PC-3 (cell line): ENCODE data around the gene CD81. TPM values are rescaled to one million over a fixed set of nuclear protein-coding genes. Genes with fewer than 3 reads are reported as not detected.
"Not testable (repeated sequence)": the region's sequence is repeated elsewhere in the genome, so short reads cannot be mapped to it uniquely, and the experiment has no call there.

ENCODE experiments used
- ATAC-seq: fragments of 200-7000 bp; cut with Tn5 transposase; 2 replicates; pipeline ENCODE4 v1.9.1; 2020; ENCODE audit warnings: mild to moderate bottlenecking, moderate library complexity
- BruUV-seq: library from RNA; stranded (reverse); fragments of 400-500 nt; replicated peaks from 2 replicates; lab custom pipeline; 2021; lab: Mats Ljungman, UMichigan
- CTCF ChIA-PET: fragments of 300-600 bp; sonication (Branson Sonifier 250); formaldehyde crosslinking; loops from one replicate; lab custom pipeline; 2022; ENCODE audit warnings: antibody characterized with exemption; lab: Charles Lee
- POLR2A ChIA-PET: fragments of 300-600 bp; sonication (Branson Sonifier 250); formaldehyde crosslinking; loops from one replicate; lab custom pipeline; 2022; ENCODE audit warnings: antibody characterized with exemption; ENCODE audit not compliant: unreplicated experiment; lab: Charles Lee
- DNase-seq: peaks from one replicate; pipeline ENCODE4 v3.0.0-alpha.2; 2015
- H2AFZ ChIP-seq: fragments of 300-600 bp; sonication (generic); 2 replicates; pipeline ENCODE4 v1.6.0; 2016; ENCODE audit warnings: antibody characterized with exemption, low read length
- H3F3A ChIP-seq: fragments of 300-600 bp; sonication (generic); one replicate; pipeline ENCODE4 v1.6.0; 2017; ENCODE audit warnings: antibody characterized with exemption, low read length, control low read depth, mild to moderate bottlenecking; ENCODE audit not compliant: unreplicated experiment
- H3K27ac ChIP-seq: fragments of 300-600 bp; sonication (generic); 2 replicates; pipeline ENCODE4 v1.5.1; 2016; ENCODE audit warnings: mild to moderate bottlenecking, low read length
- H3K27me3 ChIP-seq: fragments of 300-600 bp; sonication (generic); 2 replicates; pipeline ENCODE4 v1.6.1; 2016; ENCODE audit warnings: low read length, mixed read lengths
- H3K36me3 ChIP-seq: fragments of 300-600 bp; sonication (generic); 2 replicates; pipeline ENCODE4 v1.6.1; 2016; ENCODE audit warnings: low read depth, mixed run types, low read length, mixed read lengths
- H3K4me1 ChIP-seq: fragments of 300-600 bp; sonication (generic); 2 replicates; pipeline ENCODE4 v1.5.1; 2016; ENCODE audit warnings: low read length; ENCODE audit not compliant: insufficient read depth
- H3K4me2 ChIP-seq: fragments of 300-600 bp; sonication (generic); 2 replicates; pipeline ENCODE4 v1.6.0; 2016; ENCODE audit warnings: low read length
- H3K4me3 ChIP-seq: fragments of 300-600 bp; sonication (generic); 2 replicates; pipeline ENCODE4 v1.5.1; 2016; ENCODE audit warnings: mild to moderate bottlenecking, low read length, mixed read lengths
- H3K79me2 ChIP-seq: fragments of 300-600 bp; sonication (generic); 2 replicates; pipeline ENCODE4 v1.6.1; 2017; ENCODE audit warnings: low read length, mixed read lengths
- H3K9ac ChIP-seq: fragments of 300-600 bp; sonication (generic); 2 replicates; pipeline ENCODE4 v1.6.0; 2016; ENCODE audit warnings: mild to moderate bottlenecking, low read length
- H3K9me2 ChIP-seq: fragments of 300-600 bp; sonication (generic); replicated peaks from 2 replicates; pipeline ENCODE4 v1.6.1; 2016; ENCODE audit warnings: mixed run types, low read length, mixed read lengths
- H3K9me3 ChIP-seq: fragments of 300-600 bp; sonication (generic); 2 replicates; pipeline ENCODE4 v1.6.1; 2016; ENCODE audit warnings: low read length, mixed read lengths
- H4K20me1 ChIP-seq: fragments of 300-600 bp; sonication (generic); 2 replicates; pipeline ENCODE4 v1.6.1; 2016; ENCODE audit warnings: low read length, mixed read lengths
- CTCF ChIP-seq: fragments of 300-600 bp; sonication (generic); conservative IDR thresholded peaks from 2 replicates; pipeline ENCODE4 v1.5.1; 2017; ENCODE audit warnings: antibody characterized with exemption, low read depth, mild to moderate bottlenecking, low read length
- EZH2 ChIP-seq: fragments of 300-600 bp; sonication (generic); IDR thresholded peaks from one replicate; pipeline ENCODE4 v1.6.1; 2017; ENCODE audit warnings: antibody characterized with exemption, mild to moderate bottlenecking, low read length; ENCODE audit not compliant: unreplicated experiment
- EZH2phosphoT487 ChIP-seq: fragments of 300-600 bp; sonication (generic); IDR thresholded peaks from 2 replicates; pipeline ENCODE4 v1.6.1; 2018; ENCODE audit warnings: mild to moderate bottlenecking, antibody characterized with exemption, low read length, borderline replicate concordance
- intact Hi-C: fragments of 100-400 bp; cut with micrococcal nuclease; formaldehyde crosslinking; loops from 2 replicates; pipeline ENCODE4 v1.9.0; 2023
- total RNA-seq: library from RNA; depleted of rRNA; stranded (reverse); fragments of >200 nt; gene quantifications from 2 replicates; pipeline ENCODE4 v1.2.3, GENCODE V29; 2014

The CD81 gene
- total RNA-seq, 1 experiment from 2014 or later, result 134 TPM

- BruUV-seq, result no TSS peak
- H3K4me1 ChIP-seq, result no peaks in the 10 kb centered on the region
- H3F3A ChIP-seq, result no peaks in the 10 kb centered on the region
- no peaks in the 10 kb centered on the region for H3K79me2 ChIP-seq
- no peaks in the 10 kb centered on the region for H4K20me1 ChIP-seq
- TF ChIP-seq EZH2phosphoT487, result no peak
- H3K9me3 ChIP-seq, result no peaks in the 10 kb centered on the region
- H3K36me3 ChIP-seq, result no peaks in the 10 kb centered on the region
- H3K9me2 ChIP-seq, result no peaks in the 10 kb centered on the region
- DNase-seq (no peak), ATAC-seq (no peak)
- no peaks in the 10 kb centered on the region for H3K27me3 ChIP-seq
- POLR2A ChIA-PET, result no interaction called here
- CTCF ChIA-PET, result no interaction called here
- H2AFZ ChIP-seq, result no peak overlapping the region
- H3K4me2 ChIP-seq, result no peak overlapping the region
- H3K9ac ChIP-seq, result no peak overlapping the region
- intact Hi-C loops, result no loop called here
- H3K4me3 ChIP-seq, result no peak overlapping the region
- no peak overlapping the region for H3K27ac ChIP-seq
Observed at GRCh38 chr11:2363577-2364370, 13.3 kb upstream of the CD81 start.

- DNase-seq, H4K20me1 ChIP-seq, H3K79me2 ChIP-seq, H3K4me1 ChIP-seq, BruUV-seq, POLR2A ChIA-PET, intact Hi-C loops, H3F3A ChIP-seq, H3K4me2 ChIP-seq, H2AFZ ChIP-seq, H3K9ac ChIP-seq, H3K36me3 ChIP-seq, H3K27me3 ChIP-seq, H3K9me2 ChIP-seq, H3K4me3 ChIP-seq, H3K27ac ChIP-seq, ATAC-seq, CTCF ChIA-PET, H3K9me3 ChIP-seq: not testable (repeated sequence)
Observed at GRCh38 chr11:2364386-2364785, 12.7 kb upstream of the CD81 start.

GRCh38 chr11:2365571-2366210, 11.4 kb upstream of the CD81 start:
- ATAC-seq (no peak), DNase-seq (no peak)
- Histone ChIP-seq H3K9me2 (no peaks in the 10 kb centered on the region), H3K27me3 (no peaks in the 10 kb centered on the region), H3F3A (no peaks in the 10 kb centered on the region), H3K9ac (no peak overlapping the region), H3K27ac (no peak overlapping the region), H2AFZ (no peak overlapping the region), H3K4me3 (no peak overlapping the region), H4K20me1 (no peaks in the 10 kb centered on the region), H3K36me3 (no peaks in the 10 kb centered on the region), H3K4me1 (no peaks in the 10 kb centered on the region), H3K9me3 (no peaks in the 10 kb centered on the region), H3K79me2 (no peaks in the 10 kb centered on the region), H3K4me2 (no peak overlapping the region)
- intact Hi-C loops, result no loop called here
- no peak for TF ChIP-seq EZH2
- TF ChIP-seq CTCF, result no peak
- no peak for TF ChIP-seq EZH2phosphoT487
- no TSS peak for BruUV-seq
- POLR2A ChIA-PET, result no interaction called here
- CTCF ChIA-PET, result no interaction called here
